Measurements from ENCODE around the gene NDST1. TPM values are rescaled to one million over a fixed set of nuclear protein-coding genes. Genes with fewer than 3 reads are reported as not detected.

NDST1 gene
- total and polyA plus RNA-seq, 2 of the 8 experiments (the other 6 are each of a cell fraction or from before 2014, with no cell fraction given), result 27.0 to 72.0 TPM

- CTCF ChIA-PET (ENCODE audit: partially characterized antibody), result interaction anchor here (0.8 to 5.6 kb wide), 8 partner anchors 9 to 50 kb away, joined by 3 to 45 read pairs (median 4); no protein-coding TSS in a partner anchor
- POLR2A ChIA-PET (ENCODE audit: partially characterized antibody), result no interaction called here
- Histone ChIP-seq H2BK5ac (ENCODE audit: low read depth, low read length) (no peak overlapping the region), H2BK15ac (ENCODE audit: low read length) (no peak overlapping the region), H3K4ac (replicated peaks; ENCODE audit: insufficient read length, low read depth, low read length) (no peak overlapping the region), H2BK120ac (replicated peaks; ENCODE audit: low read depth, low read length) (no peak overlapping the region), H4K8ac (ENCODE audit: extremely low read depth, insufficient read depth, low read length) (no peak overlapping the region; the same call in none of the 2 replicates), H3K9ac (replicated peaks in 1 of 4; ENCODE audit: extremely low read depth in 1 of 4, low read depth in 3 of 4, low read length in 3 of 4) (no peak overlapping the region), H3K56ac (replicated peaks; ENCODE audit: insufficient read length, low read depth, low read length) (no peak overlapping the region), H4K5ac (ENCODE audit: insufficient read length, low read depth, low read length) (no peak overlapping the region), H2AK5ac (ENCODE audit: low read depth, low read length) (no peak overlapping the region), H3K79me2 (ENCODE audit: control insufficient read depth in 1 of 2, insufficient read depth in 2 of 2, low read length in 2 of 2) (no peaks in the 10 kb centered on the region), H3K14ac (ENCODE audit: insufficient read length) (no peak overlapping the region), H2AFZ (ENCODE audit: low read length) (no peak overlapping the region), H3K4me2 (ENCODE audit: insufficient read depth in 1 of 2, low read depth in 2 of 2, low read length in 2 of 2) (no peak overlapping the region), H2BK20ac (ENCODE audit: low read length) (no peak overlapping the region), H3K9me3 (ENCODE audit: insufficient read depth in 2 of 2, low read depth in 1 of 2, low read length in 1 of 2) (no peaks in the 10 kb centered on the region), H3K36me3 (ENCODE audit: control insufficient read depth in 2 of 4, insufficient read depth in 4 of 4, low read length in 3 of 4) (no peaks in the 10 kb centered on the region), H3K27me3 (replicated peaks in 1 of 4; ENCODE audit: control insufficient read depth in 3 of 4, extremely low read depth in 1 of 4, insufficient read depth in 3 of 4, low read length in 3 of 4) (no peaks in the 10 kb centered on the region), H3K18ac (ENCODE audit: extremely low read depth, low read length) (no peak overlapping the region), H3K27ac (ENCODE audit: low read depth, low read length) (no peak overlapping the region), H3K4me3 (ENCODE audit: extremely low read depth in 1 of 4, insufficient read depth in 2 of 4, low read depth in 3 of 4, low read length in 4 of 4) (no peak overlapping the region), H3K4me1 (replicated peaks in 1 of 4; ENCODE audit: control insufficient read depth in 3 of 4, insufficient read depth in 4 of 4, low read length in 3 of 4) (peaks cover 0 to 2% (median 0%) of the 10 kb centered on the region in 4 experiments; a peak in 1 of 7 replicates), H3K23me2 (ENCODE audit: low read depth, low read length) (no peaks in the 10 kb centered on the region), H3K23ac (ENCODE audit: insufficient read length) (no peak overlapping the region), H2BK12ac (ENCODE audit: low read depth, low read length) (no peak overlapping the region), H4K20me1 (replicated peaks in 1 of 2; ENCODE audit: control insufficient read depth in 1 of 2, insufficient read depth in 2 of 2, low read length in 2 of 2) (no peaks in the 10 kb centered on the region), H3K79me1 (ENCODE audit: low read depth, low read length) (no peaks in the 10 kb centered on the region), H4K91ac (replicated peaks; ENCODE audit: insufficient read length, low read length) (no peak overlapping the region)
- DNase-seq (ENCODE audit: low read depth in 1 of 2, low spot score in 2 of 2) (no peak), FAIRE-seq (no peak)
- TF ChIP-seq POLR2AphosphoS5 (IDR thresholded peaks at IDR 0.05; ENCODE audit: low read depth, low read length) (no peak), KDM4A (IDR thresholded peaks at IDR 0.05; ENCODE audit: low read depth, low read length, severe bottlenecking) (no peak), JUN (IDR thresholded peaks at IDR 0.05; ENCODE audit: low read depth, low read length) (no peak), RAD21 (IDR thresholded peaks at IDR 0.05 in 1 of 2, conservative IDR thresholded peaks at IDR 0.05 in 1 of 2; ENCODE audit: low read depth in 2 of 2, low read length in 2 of 2) (no peak), MAX (IDR thresholded peaks at IDR 0.05) (no peak), SAP30 (IDR thresholded peaks at IDR 0.05; ENCODE audit: insufficient read depth, insufficient replicate concordance, low read length) (no peak), SRF (IDR thresholded peaks at IDR 0.05; ENCODE audit: low read depth, low read length) (no peak)
- WGBS, 2 experiments (ENCODE audit: extremely low coverage in 1 of 2, insufficient coverage in 1 of 2, insufficient read length in 1 of 2, insufficient replicate concordance in 2 of 2, low coverage in 1 of 2, low lambda C conversion rate in 2 of 2, missing lambda C conversion rate in 1 of 2), result 85% methylated on average over 4 of the region's 4 CpGs; no CpG with 5 or more reads in 1 of the 2 experiments
Measured at GRCh38 chr5:150603052-150603451, 95.1 kb downstream of the NDST1 start.
